HepG2 (cell line): ENCODE results near the gene CCDC201. TPM values are rescaled to one million over a fixed set of nuclear protein-coding genes. Genes with fewer than 3 reads are reported as not detected.
A peak's percentile ranks its signal among the peaks of the same experiment; 100 is the strongest.

Source experiments
- CENPT ChIP-seq: sonication (generic); formaldehyde crosslinking; IDR thresholded peaks from 2 replicates; pipeline ENCODE4 v1.8.0; 2022; ENCODE audit warnings: low read depth, mild to moderate bottlenecking, moderate library complexity, missing genetic modification reagents
- DNMT1 ChIP-seq: sonication (generic); formaldehyde crosslinking; IDR thresholded peaks from 2 replicates; pipeline ENCODE4 v1.5.1; 2020; ENCODE audit warnings: mild to moderate bottlenecking, missing genetic modification reagents
- ERF ChIP-seq: IDR thresholded peaks from 2 replicates; pipeline ENCODE4 v1.6.1; 2018; ENCODE audit warnings: missing biosample characterization, missing genetic modification reagents
- GATAD1 ChIP-seq: IDR thresholded peaks from 2 replicates; pipeline ENCODE4 v1.6.1; 2016; ENCODE audit warnings: missing genetic modification reagents, missing compliant biosample characterization
- HMG20B ChIP-seq: conservative IDR thresholded peaks from 2 replicates; pipeline ENCODE4 v1.6.1; 2016; ENCODE audit warnings: missing genetic modification reagents, missing compliant biosample characterization
- KDM6A ChIP-seq: IDR thresholded peaks from 2 replicates; pipeline ENCODE4 v1.6.1; 2016; ENCODE audit warnings: low read depth
- KMT2B ChIP-seq: IDR thresholded peaks from 2 replicates; pipeline ENCODE4 v1.6.1; 2016; ENCODE audit warnings: missing genetic modification reagents, missing compliant biosample characterization
- MLLT10 ChIP-seq: sonication (generic); formaldehyde crosslinking; IDR thresholded peaks from 2 replicates; pipeline ENCODE4 v1.4.0; 2020; ENCODE audit warnings: missing genetic modification reagents
- MTF1 ChIP-seq: sonication (generic); formaldehyde crosslinking; IDR thresholded peaks from 2 replicates; pipeline ENCODE4 v1.5.0; 2020; ENCODE audit warnings: missing genetic modification reagents
- NAIF1 ChIP-seq: sonication (generic); formaldehyde crosslinking; IDR thresholded peaks from 2 replicates; pipeline ENCODE4 v1.5.0; 2020; ENCODE audit warnings: mild to moderate bottlenecking, missing genetic modification reagents, borderline replicate concordance
- PHF5A ChIP-seq: IDR thresholded peaks from one replicate; pipeline ENCODE4 v1.6.1; 2018; ENCODE audit warnings: low read depth, missing genetic modification reagents; ENCODE audit not compliant: unreplicated experiment
- RFXAP ChIP-seq: sonication (generic); formaldehyde crosslinking; IDR thresholded peaks from 2 replicates; pipeline ENCODE4 v1.4.0; 2020; ENCODE audit warnings: missing genetic modification reagents, borderline replicate concordance
- RORA ChIP-seq: sonication (generic); formaldehyde crosslinking; IDR thresholded peaks from 2 replicates; pipeline ENCODE4 v1.5.0; 2020; ENCODE audit warnings: mild to moderate bottlenecking, missing genetic modification reagents, moderate library complexity
- SKI ChIP-seq: fragments of 450-650 bp; IDR thresholded peaks from one replicate; pipeline ENCODE4 v1.6.1; 2018; ENCODE audit warnings: mild to moderate bottlenecking; ENCODE audit not compliant: partially characterized antibody
- SOX13 ChIP-seq, 3 experiments: fragments of 450-650 bp in 1 of 3; sonication (generic) in 1 of 3; formaldehyde crosslinking in 1 of 3; IDR thresholded peaks in 2 of 3; conservative IDR thresholded peaks in 1 of 3; 2 replicates each; pipeline versions ENCODE4 v1.5.0 to v1.6.1; 2016 to 2020; ENCODE audit warnings: antibody characterized with exemption in 1 of 3, mild to moderate bottlenecking in 1 of 3, missing compliant biosample characterization in 1 of 3, missing genetic modification reagents in 1 of 3, moderate library complexity in 1 of 3
- XRCC5 ChIP-seq: fragments of 200-400 bp; formaldehyde crosslinking; optimal IDR thresholded peaks from 2 replicates; pipeline ENCODE3; 2017; ENCODE audit warnings: mild to moderate bottlenecking, low read length
- YY1 ChIP-seq: IDR thresholded peaks from 2 replicates; pipeline ENCODE4 v1.6.1; 2011; ENCODE audit warnings: low read length, low read depth, moderate library complexity, mild to moderate bottlenecking; ENCODE audit not compliant: insufficient read depth, insufficient replicate concordance
- ZC3H13 ChIP-seq: sonication (generic); formaldehyde crosslinking; IDR thresholded peaks from 2 replicates; pipeline ENCODE4 v1.8.1; 2023; ENCODE audit warnings: mild to moderate bottlenecking, missing genetic modification reagents, moderate library complexity
- ZFP36 ChIP-seq: fragments of 150-350 bp; IDR thresholded peaks from 2 replicates; pipeline ENCODE4 v1.6.1; 2018; ENCODE audit warnings: borderline replicate concordance, low read length, low read depth; ENCODE audit not compliant: partially characterized antibody
- ZFP36L2 ChIP-seq: sonication (generic); formaldehyde crosslinking; IDR thresholded peaks from 2 replicates; pipeline ENCODE4 v1.4.0; 2020; ENCODE audit warnings: missing genetic modification reagents
- ZNF17 ChIP-seq: sonication (generic); formaldehyde crosslinking; IDR thresholded peaks from 2 replicates; pipeline ENCODE4 v1.5.0; 2020; ENCODE audit warnings: mild to moderate bottlenecking, missing genetic modification reagents
- ZNF253 ChIP-seq: sonication (generic); formaldehyde crosslinking; IDR thresholded peaks from 2 replicates; pipeline ENCODE4 v1.8.0; 2022; ENCODE audit warnings: mild to moderate bottlenecking, missing genetic modification reagents, borderline replicate concordance
- ZNF484 ChIP-seq: sonication (generic); formaldehyde crosslinking; IDR thresholded peaks from 2 replicates; pipeline ENCODE4 v1.5.1; 2020; ENCODE audit warnings: mild to moderate bottlenecking, low read depth, missing genetic modification reagents, borderline replicate concordance
- ZNF549 ChIP-seq: sonication (generic); formaldehyde crosslinking; IDR thresholded peaks from 2 replicates; pipeline ENCODE4 v1.5.0; 2020; ENCODE audit warnings: missing genetic modification reagents
- ZNF7 ChIP-seq: IDR thresholded peaks from 2 replicates; pipeline ENCODE4 v1.6.1; 2016; ENCODE audit warnings: missing biosample characterization, missing genetic modification reagents
- polyA plus RNA-seq, 8 experiments: library from polyadenylated mRNA; depleted of rRNA in 3 of 8; stranded (reverse) in 7 of 8; unstranded in 1 of 8; fragments of >200 nt; fragmentation: Illumina TruSeq in 4 of 8; extraction: Trizol in 4 of 8; gene quantifications; 2 replicates each; pipeline versions ENCODE4 v1.2.1 to v1.2.3, GENCODE V29; 2011 to 2016; ENCODE audit warnings: low read depth in 4 of 8, missing spikeins in 1 of 8, mixed read lengths in 1 of 8; ENCODE audit not compliant: insufficient read depth in 1 of 8
- total RNA-seq, 5 experiments: library from RNA; depleted of rRNA; stranded (reverse); fragments of >200 nt; fragmentation: Illumina TruSeq; extraction: Trizol; gene quantifications; 2 replicates each; pipeline ENCODE4 v1.2.3, GENCODE V29; 2016; ENCODE audit warnings: low read depth in 1 of 5
- TF ChIP-seq, protein P1 (sequence below): IDR thresholded peaks from 2 replicates; pipeline ENCODE4 v1.6.1; 2012; ENCODE audit warnings: low read depth, low read length, improper control_type of control experiment
- TF ChIP-seq, protein P2 (sequence below): sonication (generic); formaldehyde crosslinking; IDR thresholded peaks from 2 replicates; pipeline ENCODE4 v1.5.1; 2020; ENCODE audit warnings: mild to moderate bottlenecking, missing genetic modification reagents, moderate library complexity

CCDC201 gene
- total and polyA plus RNA-seq, 2 of the 13 experiments (the other 11 are each of a cell fraction or from before 2014, with no cell fraction given), result 0.92 TPM; not detected in 1

DNA sequence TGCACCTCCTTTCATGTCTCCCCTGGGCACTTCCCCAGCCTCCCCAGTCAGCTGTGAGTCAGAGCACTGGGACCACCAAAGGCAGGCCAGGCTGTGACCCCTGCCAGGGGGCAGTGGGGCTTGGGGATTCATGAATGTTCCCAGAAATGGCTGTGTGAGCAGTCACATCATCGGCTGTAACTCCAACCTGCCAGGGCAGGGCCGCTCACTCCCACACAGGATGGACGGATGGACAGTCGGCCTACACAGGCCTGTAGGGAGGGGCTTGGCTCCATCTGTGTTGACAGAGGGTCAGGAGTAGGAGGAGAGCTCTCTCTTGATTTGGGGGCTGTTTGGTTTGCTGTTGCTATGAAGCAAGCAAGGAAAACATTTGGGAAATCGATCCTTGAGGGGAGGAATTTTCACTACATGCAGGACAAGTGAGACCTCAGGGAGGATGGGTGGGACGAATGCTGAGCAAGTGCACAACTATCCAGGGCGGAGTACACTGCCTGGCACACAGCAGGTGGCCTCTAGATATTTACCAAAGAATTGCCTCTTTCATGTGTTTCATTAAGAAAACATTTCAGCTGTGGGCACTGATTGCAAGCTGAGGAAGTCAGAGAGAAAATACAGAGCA is 12.5 kb upstream of the CCDC201 start (continued):
- no peak for TF ChIP-seq MTF1 (CRISPR knock-in tag)
- no peak for TF ChIP-seq ZNF549 (CRISPR knock-in tag)
- no peak for TF ChIP-seq ZNF484 (CRISPR knock-in tag)
- TF ChIP-seq KDM6A (CRISPR knock-in tag), result no peak; the same call in none of the 2 replicates
- no peak for TF ChIP-seq ZNF17
- peak; percentile 36 for TF ChIP-seq YY1
- peak; percentile 95 for TF ChIP-seq SOX13 (IDR thresholded peaks at IDR 0.05)
- TF ChIP-seq SOX13 (CRISPR knock-in tag; conservative IDR thresholded peaks at IDR 0.05 in 1 of 2, IDR thresholded peaks at IDR 0.05 in 1 of 2), result peak in 1 of 2 experiments; percentile 96; a peak in 2 of 4 replicates
- TF ChIP-seq DNMT1 (CRISPR knock-in tag), result no peak
- no peak for TF ChIP-seq CENPT (CRISPR knock-in tag)
- peak; percentile 87 for TF ChIP-seq HMG20B (CRISPR knock-in tag)
- TF ChIP-seq ZC3H13, result peak; percentile 94
- TF ChIP-seq ERF, result peak; percentile 95; the same call in 1 of the 2 replicates
- TF ChIP-seq PHF5A (CRISPR knock-in tag), result no peak
- TF ChIP-seq GATAD1 (CRISPR knock-in tag), result peak; percentile 80
- TF ChIP-seq SKI, result peak; percentile 47
- TF ChIP-seq, protein P1, sequence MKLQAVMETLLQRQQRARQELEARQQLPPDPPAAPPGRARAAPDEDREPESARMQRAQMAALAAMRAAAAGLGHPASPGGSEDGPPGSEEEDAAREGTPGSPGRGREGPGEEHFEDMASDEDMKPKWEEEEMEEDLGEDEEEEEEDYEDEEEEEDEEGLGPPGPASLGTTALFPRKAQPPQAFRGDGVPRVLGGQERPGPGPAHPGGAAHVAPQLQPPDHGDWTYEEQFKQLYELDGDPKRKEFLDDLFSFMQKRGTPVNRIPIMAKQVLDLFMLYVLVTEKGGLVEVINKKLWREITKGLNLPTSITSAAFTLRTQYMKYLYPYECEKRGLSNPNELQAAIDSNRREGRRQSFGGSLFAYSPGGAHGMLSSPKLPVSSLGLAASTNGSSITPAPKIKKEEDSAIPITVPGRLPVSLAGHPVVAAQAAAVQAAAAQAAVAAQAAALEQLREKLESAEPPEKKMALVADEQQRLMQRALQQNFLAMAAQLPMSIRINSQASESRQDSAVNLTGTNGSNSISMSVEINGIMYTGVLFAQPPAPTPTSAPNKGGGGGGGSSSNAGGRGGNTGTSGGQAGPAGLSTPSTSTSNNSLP, result peak; percentile 73
- TF ChIP-seq ZNF253, result peak; percentile 44; the same call in 1 of the 2 replicates
- TF ChIP-seq KMT2B (CRISPR knock-in tag), result peak; percentile 81
- no peak for TF ChIP-seq MLLT10 (CRISPR knock-in tag)
- TF ChIP-seq ZFP36, result no peak
- TF ChIP-seq ZNF7 (CRISPR knock-in tag), result no peak
- TF ChIP-seq NAIF1 (CRISPR knock-in tag), result peak; percentile 57; the same call in 1 of the 2 replicates
- TF ChIP-seq, protein P2, sequence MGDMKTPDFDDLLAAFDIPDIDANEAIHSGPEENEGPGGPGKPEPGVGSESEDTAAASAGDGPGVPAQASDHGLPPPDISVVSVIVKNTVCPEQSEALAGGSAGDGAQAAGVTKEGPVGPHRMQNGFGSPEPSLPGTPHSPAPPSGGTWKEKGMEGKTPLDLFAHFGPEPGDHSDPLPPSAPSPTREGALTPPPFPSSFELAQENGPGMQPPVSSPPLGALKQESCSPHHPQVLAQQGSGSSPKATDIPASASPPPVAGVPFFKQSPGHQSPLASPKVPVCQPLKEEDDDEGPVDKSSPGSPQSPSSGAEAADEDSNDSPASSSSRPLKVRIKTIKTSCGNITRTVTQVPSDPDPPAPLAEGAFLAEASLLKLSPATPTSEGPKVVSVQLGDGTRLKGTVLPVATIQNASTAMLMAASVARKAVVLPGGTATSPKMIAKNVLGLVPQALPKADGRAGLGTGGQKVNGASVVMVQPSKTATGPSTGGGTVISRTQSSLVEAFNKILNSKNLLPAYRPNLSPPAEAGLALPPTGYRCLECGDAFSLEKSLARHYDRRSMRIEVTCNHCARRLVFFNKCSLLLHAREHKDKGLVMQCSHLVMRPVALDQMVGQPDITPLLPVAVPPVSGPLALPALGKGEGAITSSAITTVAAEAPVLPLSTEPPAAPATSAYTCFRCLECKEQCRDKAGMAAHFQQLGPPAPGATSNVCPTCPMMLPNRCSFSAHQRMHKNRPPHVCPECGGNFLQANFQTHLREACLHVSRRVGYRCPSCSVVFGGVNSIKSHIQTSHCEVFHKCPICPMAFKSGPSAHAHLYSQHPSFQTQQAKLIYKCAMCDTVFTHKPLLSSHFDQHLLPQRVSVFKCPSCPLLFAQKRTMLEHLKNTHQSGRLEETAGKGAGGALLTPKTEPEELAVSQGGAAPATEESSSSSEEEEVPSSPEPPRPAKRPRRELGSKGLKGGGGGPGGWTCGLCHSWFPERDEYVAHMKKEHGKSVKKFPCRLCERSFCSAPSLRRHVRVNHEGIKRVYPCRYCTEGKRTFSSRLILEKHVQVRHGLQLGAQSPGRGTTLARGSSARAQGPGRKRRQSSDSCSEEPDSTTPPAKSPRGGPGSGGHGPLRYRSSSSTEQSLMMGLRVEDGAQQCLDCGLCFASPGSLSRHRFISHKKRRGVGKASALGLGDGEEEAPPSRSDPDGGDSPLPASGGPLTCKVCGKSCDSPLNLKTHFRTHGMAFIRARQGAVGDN (CRISPR knock-in tag), result peak; percentile 100
- TF ChIP-seq XRCC5, result no peak
- TF ChIP-seq ZFP36L2 (CRISPR knock-in tag), result no peak
- TF ChIP-seq RFXAP, result peak; percentile 97
- TF ChIP-seq RORA (CRISPR knock-in tag), result no peak
